Measurements from ENCODE around the gene PODXL.

PODXL gene

DNA sequence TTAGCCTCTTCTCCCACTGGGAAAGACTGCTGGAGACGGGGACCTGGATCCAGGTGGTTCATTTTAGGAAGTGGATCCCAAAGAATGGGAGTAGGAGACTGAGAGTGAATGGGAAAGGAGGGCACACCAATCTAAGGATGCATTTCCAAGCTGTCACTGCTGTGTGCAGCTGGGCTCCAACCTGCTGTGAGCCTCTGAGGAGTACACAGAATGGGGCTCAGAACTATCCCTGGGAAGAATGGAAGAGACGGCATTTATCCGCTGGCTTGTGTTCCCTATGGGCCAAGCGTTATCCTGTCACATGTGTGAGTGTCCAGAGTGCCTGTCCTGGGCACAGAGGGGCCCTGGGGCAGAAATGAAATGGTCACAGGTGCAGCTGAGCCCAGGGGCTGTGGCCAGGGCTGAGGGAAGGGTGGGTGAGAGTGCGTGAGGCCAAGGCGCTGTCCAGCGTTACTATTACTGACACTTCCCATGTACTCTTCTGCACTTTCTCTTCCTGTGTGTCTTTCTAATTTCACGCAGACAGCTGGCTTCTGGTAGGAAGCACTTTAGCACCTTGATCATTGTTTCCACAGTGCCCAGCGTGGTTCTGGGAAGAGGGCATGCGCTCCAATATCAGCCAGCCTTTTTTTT, 35.4 kb upstream of the PODXL start:
- Histone ChIP-seq H3K36me3 (ENCODE audit: control insufficient read depth in 5 of 5, insufficient read depth in 5 of 5, low read length in 5 of 5) (no peaks in the 10 kb centered on the region), H3K27me3 (ENCODE audit: control insufficient read depth in 5 of 5, insufficient read depth in 4 of 5, low read length in 5 of 5) (peaks cover 0 to 11% (median 0%) of the 10 kb centered on the region in 5 donors)

DNA sequence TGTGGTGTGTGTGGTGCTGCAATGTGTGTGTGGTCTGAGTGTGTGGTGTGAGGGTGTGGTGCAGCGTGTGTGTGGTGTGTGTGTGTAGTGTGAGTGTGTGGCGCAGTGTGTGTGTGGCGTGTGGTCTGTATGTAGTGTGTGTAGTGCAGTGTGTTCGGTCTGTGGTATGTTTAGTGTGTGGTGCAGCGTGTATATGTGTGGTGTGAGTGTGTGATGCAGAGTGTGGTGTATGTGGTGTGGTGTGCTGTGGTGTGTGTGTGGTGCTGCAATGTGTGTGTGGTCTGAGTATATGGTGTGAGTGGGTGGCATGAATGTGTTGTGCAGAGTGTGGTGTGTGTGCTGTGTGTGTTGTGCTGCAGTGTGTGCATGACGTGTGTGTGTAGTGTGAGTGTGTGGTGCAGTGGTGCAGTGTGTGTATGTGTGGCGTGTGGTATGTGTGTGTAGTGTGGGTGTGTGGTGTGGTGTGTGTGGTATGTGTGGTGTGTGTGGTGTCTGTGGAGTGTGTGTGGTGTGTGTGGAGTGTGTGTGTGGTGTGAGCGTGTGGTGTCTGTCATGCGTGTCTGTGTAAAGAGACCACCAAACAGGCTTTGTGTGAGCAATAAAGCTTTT, 31.0 kb upstream of the PODXL start:
- Histone ChIP-seq H3K36me3 (ENCODE audit: control insufficient read depth in 5 of 5, insufficient read depth in 5 of 5, low read length in 5 of 5) (no peaks in the 10 kb centered on the region), H3K27me3 (ENCODE audit: control insufficient read depth in 5 of 5, insufficient read depth in 4 of 5, low read length in 5 of 5) (peaks cover 0 to 8% (median 0%) of the 10 kb centered on the region in 5 donors), H3K27ac (ENCODE audit: low read depth, low read length) (no peak overlapping the region), H3K4me3 (ENCODE audit: low read depth in 1 of 5, low read length in 5 of 5) (no peak overlapping the region), H3K9me3 (ENCODE audit: control insufficient read depth in 5 of 5, low read length in 5 of 5) (no peaks in the 10 kb centered on the region), H3K9ac (ENCODE audit: low read length in 5 of 5) (no peak overlapping the region), H3K4me1 (ENCODE audit: control insufficient read depth in 5 of 5, insufficient read depth in 5 of 5, low read length in 5 of 5) (peaks cover 0 to 9% (median 0%) of the 10 kb centered on the region in 5 donors)

More for the DNA sequence above, 35.4 kb upstream of the PODXL start:
- Histone ChIP-seq H3K9me3 (ENCODE audit: control insufficient read depth in 5 of 5, low read length in 5 of 5) (no peaks in the 10 kb centered on the region), H3K4me3 (ENCODE audit: low read depth in 1 of 5, low read length in 5 of 5) (no peak overlapping the region), H3K4me1 (ENCODE audit: control insufficient read depth in 5 of 5, insufficient read depth in 5 of 5, low read length in 5 of 5) (no peaks in the 10 kb centered on the region), H3K9ac (ENCODE audit: low read length in 5 of 5) (no peak overlapping the region), H3K27ac (ENCODE audit: low read depth, low read length) (no peak overlapping the region)

DNA sequence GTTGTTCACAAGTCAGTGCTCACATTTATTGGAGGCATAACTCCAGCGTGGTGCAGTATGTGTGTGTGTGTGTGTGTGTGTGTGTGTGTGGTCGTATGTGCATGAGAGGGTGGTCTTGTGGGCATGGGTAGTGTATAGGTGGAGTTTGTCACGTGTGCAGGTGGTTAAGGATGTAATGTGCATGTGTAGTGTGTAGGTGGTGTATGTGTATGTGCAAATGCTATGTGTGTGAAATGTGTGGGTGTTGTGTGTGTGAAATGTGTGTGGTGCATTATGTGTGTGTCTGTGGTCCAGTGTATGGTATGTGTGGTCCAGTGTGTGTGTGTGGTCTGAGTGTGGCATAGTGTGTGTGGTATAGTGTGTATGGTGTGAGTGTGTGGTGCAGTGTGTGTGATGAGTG, 30.3 kb upstream of the PODXL start:
- Histone ChIP-seq H3K9me3 (ENCODE audit: control insufficient read depth in 5 of 5, low read length in 5 of 5) (no peaks in the 10 kb centered on the region), H3K36me3 (ENCODE audit: control insufficient read depth in 5 of 5, insufficient read depth in 5 of 5, low read length in 5 of 5) (no peaks in the 10 kb centered on the region), H3K4me1 (ENCODE audit: control insufficient read depth in 5 of 5, insufficient read depth in 5 of 5, low read length in 5 of 5) (peaks cover 0 to 13% (median 0%) of the 10 kb centered on the region in 5 donors), H3K27me3 (ENCODE audit: control insufficient read depth in 5 of 5, insufficient read depth in 4 of 5, low read length in 5 of 5) (peaks cover 0 to 6% (median 2%) of the 10 kb centered on the region in 5 donors), H3K27ac (ENCODE audit: low read depth, low read length) (no peak overlapping the region), H3K4me3 (ENCODE audit: low read depth in 1 of 5, low read length in 5 of 5) (no peak overlapping the region), H3K9ac (ENCODE audit: low read length in 5 of 5) (no peak overlapping the region)

DNA sequence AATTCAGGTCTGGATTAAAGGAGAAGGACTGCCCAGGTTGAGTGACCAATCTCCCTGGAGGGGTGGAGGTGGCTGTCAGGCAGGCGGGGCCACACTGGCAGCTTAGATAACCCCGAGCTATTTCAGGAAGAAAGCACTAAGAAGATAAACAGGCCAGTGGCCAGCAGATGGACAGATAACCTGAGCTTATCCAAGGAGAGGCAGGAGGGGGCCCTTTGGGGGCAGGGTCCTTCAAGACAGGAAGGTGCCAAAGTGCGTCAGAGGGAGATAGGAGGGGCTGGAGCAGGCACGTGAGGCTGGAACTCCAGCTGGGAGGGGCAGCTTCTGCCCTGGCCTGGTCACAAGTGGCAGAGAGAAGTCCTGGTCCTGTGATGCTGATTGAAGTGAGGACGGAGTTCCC, 29.8 kb upstream of the PODXL start:
- Histone ChIP-seq H3K36me3 (ENCODE audit: control insufficient read depth in 5 of 5, insufficient read depth in 5 of 5, low read length in 5 of 5) (no peaks in the 10 kb centered on the region), H3K27me3 (ENCODE audit: control insufficient read depth in 5 of 5, insufficient read depth in 4 of 5, low read length in 5 of 5) (peaks cover 0 to 7% (median 3%) of the 10 kb centered on the region in 5 donors), H3K4me3 (ENCODE audit: low read depth in 1 of 5, low read length in 5 of 5) (no peak overlapping the region), H3K4me1 (ENCODE audit: control insufficient read depth in 5 of 5, insufficient read depth in 5 of 5, low read length in 5 of 5) (peaks cover 0 to 18% (median 0%) of the 10 kb centered on the region in 5 donors), H3K27ac (ENCODE audit: low read depth, low read length) (no peak overlapping the region), H3K9me3 (ENCODE audit: control insufficient read depth in 5 of 5, low read length in 5 of 5) (no peaks in the 10 kb centered on the region), H3K9ac (ENCODE audit: low read length in 5 of 5) (no peak overlapping the region)

DNA sequence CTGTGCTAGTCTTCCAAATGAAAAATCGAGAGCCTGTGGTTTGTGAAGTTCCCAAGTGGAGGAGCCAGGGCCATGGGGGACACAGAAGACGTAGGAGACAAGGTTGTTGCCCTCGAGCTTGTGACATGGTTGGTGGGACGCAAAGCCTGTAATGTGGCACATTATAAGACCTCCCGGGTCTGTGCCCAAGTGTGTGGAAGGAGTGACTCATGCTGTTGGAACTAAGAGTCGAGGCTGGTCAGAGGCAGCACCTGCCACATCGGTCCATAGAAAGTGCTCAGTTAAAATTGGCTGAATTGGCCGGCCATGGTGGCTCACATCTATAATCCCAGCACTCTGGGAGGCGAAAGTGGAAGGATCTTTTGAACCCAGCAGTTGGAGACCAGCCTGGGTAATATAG, 27.0 kb upstream of the PODXL start:
- Histone ChIP-seq H3K4me1 (ENCODE audit: control insufficient read depth in 5 of 5, insufficient read depth in 5 of 5, low read length in 5 of 5) (peaks cover 0 to 24% (median 0%) of the 10 kb centered on the region in 5 donors), H3K9me3 (ENCODE audit: control insufficient read depth in 5 of 5, low read length in 5 of 5) (no peaks in the 10 kb centered on the region), H3K27ac (ENCODE audit: low read depth, low read length) (no peak overlapping the region), H3K9ac (ENCODE audit: low read length in 5 of 5) (no peak overlapping the region), H3K4me3 (ENCODE audit: low read depth in 1 of 5, low read length in 5 of 5) (no peak overlapping the region), H3K36me3 (ENCODE audit: control insufficient read depth in 5 of 5, insufficient read depth in 5 of 5, low read length in 5 of 5) (no peaks in the 10 kb centered on the region), H3K27me3 (ENCODE audit: control insufficient read depth in 5 of 5, insufficient read depth in 4 of 5, low read length in 5 of 5) (peaks cover 0 to 9% (median 4%) of the 10 kb centered on the region in 5 donors)

DNA sequence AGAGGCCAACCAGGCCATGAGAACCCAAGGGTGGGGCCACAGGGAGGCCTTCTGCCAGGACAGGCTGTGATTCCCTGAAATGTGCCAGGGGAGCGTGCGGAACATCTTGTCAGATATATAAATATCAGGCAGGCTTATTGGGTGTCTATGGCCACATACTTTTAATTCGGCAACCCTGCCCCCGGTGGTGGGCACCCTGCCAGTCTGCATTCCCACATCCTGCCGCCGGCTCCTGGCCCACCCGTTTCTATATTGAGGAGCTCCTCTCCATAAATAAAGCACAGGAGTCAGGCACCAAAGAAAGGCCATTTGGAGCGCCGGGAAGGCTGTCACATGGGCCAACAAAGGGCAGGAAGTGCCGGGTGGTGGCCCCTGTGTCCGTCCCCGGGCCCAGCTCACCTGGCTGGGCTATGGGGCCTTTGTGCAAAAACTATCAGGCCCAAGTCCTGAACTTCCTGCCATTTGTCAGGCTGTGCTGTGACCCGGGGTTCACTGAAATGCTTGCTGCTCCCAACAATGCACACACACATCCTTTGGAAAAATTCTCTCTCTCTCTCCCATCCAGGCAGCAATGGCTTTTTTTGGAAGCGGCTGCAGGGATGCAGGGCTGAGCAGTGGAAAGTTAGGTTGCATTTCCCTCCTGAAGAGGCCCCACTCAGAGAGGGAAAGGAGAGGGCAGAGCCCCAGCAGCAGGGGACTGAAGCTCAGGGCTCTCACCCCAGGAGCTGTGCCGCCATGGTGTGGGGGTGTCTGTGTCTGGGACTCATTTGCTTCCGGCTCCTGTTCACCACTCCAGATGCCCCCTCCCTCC, 25.0 kb upstream of the PODXL start:
- Histone ChIP-seq H3K36me3 (ENCODE audit: control insufficient read depth in 5 of 5, insufficient read depth in 5 of 5, low read length in 5 of 5) (no peaks in the 10 kb centered on the region), H3K9ac (ENCODE audit: low read length in 5 of 5) (no peak overlapping the region), H3K4me3 (ENCODE audit: low read depth in 1 of 5, low read length in 5 of 5) (no peak overlapping the region), H3K27me3 (ENCODE audit: control insufficient read depth in 5 of 5, insufficient read depth in 4 of 5, low read length in 5 of 5) (peaks cover 0 to 9% (median 4%) of the 10 kb centered on the region in 5 donors), H3K27ac (ENCODE audit: low read depth, low read length) (peak overlapping the region; percentile 37), H3K4me1 (ENCODE audit: control insufficient read depth in 5 of 5, insufficient read depth in 5 of 5, low read length in 5 of 5) (peaks cover 0 to 21% (median 0%) of the 10 kb centered on the region in 5 donors), H3K9me3 (ENCODE audit: control insufficient read depth in 5 of 5, low read length in 5 of 5) (no peaks in the 10 kb centered on the region)

DNA sequence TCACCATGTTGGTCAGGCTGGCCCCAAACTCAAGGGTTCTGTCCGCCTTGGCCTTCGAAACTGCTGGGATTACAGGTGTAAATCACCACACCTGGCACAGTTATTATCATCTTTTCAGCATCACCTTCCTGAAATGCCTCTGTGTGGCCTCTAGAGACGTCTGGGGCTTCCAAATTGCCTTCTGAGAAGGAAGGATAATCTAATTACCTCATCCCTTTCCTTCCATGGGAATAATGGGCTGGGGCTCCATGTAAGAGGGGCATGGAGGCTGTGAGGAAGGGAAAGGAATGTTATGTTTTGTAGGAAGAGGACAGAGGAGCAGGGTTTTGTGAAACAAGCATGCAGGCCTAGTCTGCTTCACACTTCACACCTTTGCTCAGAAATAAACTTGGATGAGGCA, 22.2 kb upstream of the PODXL start:
- no peak overlapping the region for H3K4me3 ChIP-seq (ENCODE audit: low read depth in 1 of 5, low read length in 5 of 5)
- no peak overlapping the region for H3K27ac ChIP-seq (ENCODE audit: low read depth, low read length)
- H3K9me3 ChIP-seq (ENCODE audit: control insufficient read depth in 5 of 5, low read length in 5 of 5) = no peaks in the 10 kb centered on the region
- peaks cover 0 to 17% (median 0%) of the 10 kb centered on the region in 5 donors for H3K4me1 ChIP-seq (ENCODE audit: control insufficient read depth in 5 of 5, insufficient read depth in 5 of 5, low read length in 5 of 5)
- no peaks in the 10 kb centered on the region for H3K36me3 ChIP-seq (ENCODE audit: control insufficient read depth in 5 of 5, insufficient read depth in 5 of 5, low read length in 5 of 5)
- H3K27me3 ChIP-seq (ENCODE audit: control insufficient read depth in 5 of 5, insufficient read depth in 4 of 5, low read length in 5 of 5) = peaks cover 0 to 6% (median 4%) of the 10 kb centered on the region in 5 donors
- H3K9ac ChIP-seq (ENCODE audit: low read length in 5 of 5) = no peak overlapping the region

DNA sequence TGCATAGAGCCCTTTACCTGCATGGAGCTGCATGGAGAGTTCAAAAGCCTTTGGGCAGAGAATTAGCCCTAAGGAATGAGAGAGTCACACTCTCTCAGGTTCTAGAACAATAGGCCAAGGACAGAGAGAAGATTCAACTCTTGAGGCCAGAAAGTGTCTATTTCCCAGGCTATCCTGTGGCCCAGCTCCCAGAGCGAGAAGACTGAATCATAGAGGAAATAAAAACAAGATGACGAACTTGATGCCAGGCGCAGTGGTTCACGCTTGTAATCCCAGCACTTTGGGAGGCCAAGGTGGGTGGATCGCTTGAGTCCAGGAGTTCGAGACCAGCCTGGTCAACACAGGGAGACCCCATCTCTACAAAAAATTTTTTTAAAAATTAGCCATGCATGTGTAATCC, 18.3 kb upstream of the PODXL start:
- Histone ChIP-seq H3K27ac (ENCODE audit: low read depth, low read length) (no peak overlapping the region), H3K36me3 (ENCODE audit: control insufficient read depth in 5 of 5, insufficient read depth in 5 of 5, low read length in 5 of 5) (no peaks in the 10 kb centered on the region), H3K4me3 (ENCODE audit: low read depth in 1 of 5, low read length in 5 of 5) (no peak overlapping the region), H3K9ac (ENCODE audit: low read length in 5 of 5) (no peak overlapping the region), H3K4me1 (ENCODE audit: control insufficient read depth in 5 of 5, insufficient read depth in 5 of 5, low read length in 5 of 5) (no peaks in the 10 kb centered on the region), H3K27me3 (ENCODE audit: control insufficient read depth in 5 of 5, insufficient read depth in 4 of 5, low read length in 5 of 5) (no peaks in the 10 kb centered on the region), H3K9me3 (ENCODE audit: control insufficient read depth in 5 of 5, low read length in 5 of 5) (no peaks in the 10 kb centered on the region)

DNA sequence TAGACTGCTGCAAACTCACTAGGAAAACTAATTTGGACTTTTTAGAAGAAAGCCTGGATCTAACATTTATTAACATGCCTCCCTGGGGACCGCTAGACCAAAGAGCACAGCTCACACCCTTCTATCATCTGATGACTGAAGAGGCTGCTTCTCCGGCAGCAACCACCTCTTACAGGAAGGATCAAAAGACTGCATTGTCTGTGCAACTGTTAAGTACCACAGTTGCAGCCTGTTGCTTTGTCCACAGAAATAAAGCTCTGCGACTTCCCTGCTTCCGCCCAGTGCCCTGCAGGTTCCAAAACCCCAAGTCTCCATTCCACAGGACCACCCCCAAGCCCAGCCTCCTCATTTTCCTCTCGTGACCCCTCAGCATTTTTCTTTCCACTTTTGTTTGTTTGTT, 14.0 kb upstream of the PODXL start:
- H3K27me3 ChIP-seq (ENCODE audit: control insufficient read depth in 5 of 5, insufficient read depth in 4 of 5, low read length in 5 of 5) = no peaks in the 10 kb centered on the region
- H3K4me1 ChIP-seq (ENCODE audit: control insufficient read depth in 5 of 5, insufficient read depth in 5 of 5, low read length in 5 of 5) = peaks cover 0 to 5% (median 0%) of the 10 kb centered on the region in 5 donors
- no peak overlapping the region for H3K4me3 ChIP-seq (ENCODE audit: low read depth in 1 of 5, low read length in 5 of 5)
- H3K9me3 ChIP-seq (ENCODE audit: control insufficient read depth in 5 of 5, low read length in 5 of 5) = no peaks in the 10 kb centered on the region
- H3K36me3 ChIP-seq (ENCODE audit: control insufficient read depth in 5 of 5, insufficient read depth in 5 of 5, low read length in 5 of 5) = no peaks in the 10 kb centered on the region
- H3K27ac ChIP-seq (ENCODE audit: low read depth, low read length) = no peak overlapping the region
- H3K9ac ChIP-seq (ENCODE audit: low read length in 5 of 5) = no peak overlapping the region

DNA sequence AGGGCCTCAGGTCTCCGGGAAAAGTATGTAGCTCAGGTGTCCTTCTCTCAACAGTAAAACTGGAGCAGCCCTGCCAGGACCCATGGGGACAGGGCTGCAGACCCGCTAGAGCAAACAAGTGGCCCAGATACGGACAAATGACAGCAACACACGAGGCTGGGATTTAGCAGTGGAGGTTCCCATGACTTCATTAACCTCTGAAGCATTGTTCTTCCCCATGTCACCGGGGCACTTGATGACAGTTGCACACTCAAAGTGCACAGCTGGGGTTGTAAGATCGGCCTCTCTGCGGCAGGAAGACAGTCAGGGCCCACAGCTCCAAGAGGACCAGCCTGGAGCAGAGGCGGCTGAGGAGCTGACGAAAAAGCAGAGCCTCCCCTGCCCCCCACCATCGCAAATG, 12.5 kb upstream of the PODXL start:
- H3K4me1 ChIP-seq (ENCODE audit: control insufficient read depth in 5 of 5, insufficient read depth in 5 of 5, low read length in 5 of 5) = peaks cover 0 to 5% (median 0%) of the 10 kb centered on the region in 5 donors
- H3K36me3 ChIP-seq (ENCODE audit: control insufficient read depth in 5 of 5, insufficient read depth in 5 of 5, low read length in 5 of 5) = no peaks in the 10 kb centered on the region
- no peaks in the 10 kb centered on the region for H3K9me3 ChIP-seq (ENCODE audit: control insufficient read depth in 5 of 5, low read length in 5 of 5)
- H3K27me3 ChIP-seq (ENCODE audit: control insufficient read depth in 5 of 5, insufficient read depth in 4 of 5, low read length in 5 of 5) = no peaks in the 10 kb centered on the region
- H3K27ac ChIP-seq (ENCODE audit: low read depth, low read length) = no peak overlapping the region
- H3K4me3 ChIP-seq (ENCODE audit: low read depth in 1 of 5, low read length in 5 of 5) = no peak overlapping the region
- no peak overlapping the region for H3K9ac ChIP-seq (ENCODE audit: low read length in 5 of 5)
